K562 (cell line): ENCODE results near the gene PRMT3. TPM values are rescaled to one million over a fixed set of nuclear protein-coding genes. Genes with fewer than 3 reads are reported as not detected.
A peak's percentile ranks its signal among the peaks of the same experiment; 100 is the strongest.

Experiments used
- ATAC-seq: fragments of 200-7000 bp; cut with Tn5 transposase; 3 replicates; pipeline ENCODE4 v1.9.1; 2020; ENCODE audit warnings: moderate library complexity
- BruUV-seq: library from RNA; stranded (reverse); fragments of 400-500 nt; replicated peaks from 2 replicates; lab custom pipeline; 2021; lab: Mats Ljungman, UMichigan
- CTCF ChIA-PET: fragments of 300-600 bp; formaldehyde crosslinking; extraction: SDS; loops from one replicate; lab custom pipeline; 2021; ENCODE audit warnings: low intra/inter-chr PET ratio; lab: Yijun Ruan, JAX
- POLR2A ChIA-PET: fragments of 300-600, 350-650 bp; sonication (Branson Sonifier 250); formaldehyde crosslinking; extraction: SDS; loops from one replicate; lab custom pipeline; 2021; ENCODE audit warnings: antibody characterized with exemption, inconsistent platforms; lab: Yijun Ruan, JAX
- DNase-seq, 4 experiments: peaks; one replicate each; pipeline versions ENCODE4 v3.0.0 to v3.0.0-alpha.2; 2011 to 2018; ENCODE audit warnings: low spot score in 3 of 4, mixed read lengths in 3 of 4; ENCODE audit errors: extremely low read depth in 1 of 4
- FAIRE-seq: peaks from 2 replicates; lab custom pipeline; 2011; peaks lifted over from hg19 to GRCh38; lab: Jason Lieb, UNC
- H2AFZ ChIP-seq: 2 replicates; pipeline ENCODE4 v1.6.0; 2011; ENCODE audit warnings: low read depth, low read length, control low read depth, inconsistent platforms
- H3K27ac ChIP-seq: fragments of 200-600 bp; 3 replicates; pipeline ENCODE4 v1.8.0; 2011; ENCODE audit warnings: low read depth, mild to moderate bottlenecking, control low read depth, inconsistent platforms, low read length, moderate library complexity, mixed read lengths; ENCODE audit errors: extremely low read depth
- H3K27me3 ChIP-seq, 2 experiments: fragments of 300-600 bp in 1 of 2; 2 replicates in 1 of 2; 3 replicates in 1 of 2; pipeline versions ENCODE4 v1.6.0 to v1.8.0; 2011; ENCODE audit warnings: inconsistent platforms in 2 of 2, low read length in 2 of 2, mild to moderate bottlenecking in 1 of 2, mixed read lengths in 1 of 2, moderate library complexity in 1 of 2; ENCODE audit not compliant: control insufficient read depth in 2 of 2, insufficient read depth in 2 of 2
- H3K36me3 ChIP-seq: fragments of 300-600 bp; 3 replicates; pipeline ENCODE4 v1.8.0; 2011; ENCODE audit warnings: mild to moderate bottlenecking, low read length, inconsistent platforms; ENCODE audit not compliant: control insufficient read depth, insufficient read depth
- H3K4me1 ChIP-seq, 2 experiments: fragments of 200-600 bp in 1 of 2; replicated peaks in 1 of 2; 2 replicates in 1 of 2; 3 replicates in 1 of 2; pipeline versions ENCODE4 v1.5.1 to v1.8.0; 2011; ENCODE audit warnings: inconsistent platforms in 2 of 2, low read length in 2 of 2, mild to moderate bottlenecking in 1 of 2, mixed read lengths in 1 of 2, moderate library complexity in 1 of 2; ENCODE audit not compliant: control insufficient read depth in 2 of 2, insufficient read depth in 2 of 2
- H3K4me2 ChIP-seq: 2 replicates; pipeline ENCODE4 v1.6.1; 2011; ENCODE audit warnings: low read length, control low read depth, inconsistent platforms, mixed read lengths; ENCODE audit not compliant: insufficient read depth
- H3K4me3 ChIP-seq: fragments of 200-600 bp; sonication (generic), shearing (Covaris generic); 2 replicates; pipeline ENCODE4 v1.5.1; 2016; ENCODE audit warnings: control low read depth, inconsistent platforms
- H3K79me2 ChIP-seq: fragments of 200-600 bp; 3 replicates; pipeline ENCODE4 v1.8.0; 2011; ENCODE audit warnings: low read length, inconsistent platforms; ENCODE audit not compliant: control insufficient read depth, insufficient read depth
- H3K9ac ChIP-seq, 2 experiments: 2 replicates each; pipeline versions ENCODE4 v1.6.0 to v1.6.1; 2011; ENCODE audit warnings: low read depth in 2 of 2, low read length in 2 of 2, control low read depth in 1 of 2, inconsistent platforms in 1 of 2, mild to moderate bottlenecking in 1 of 2, mixed read lengths in 1 of 2; ENCODE audit not compliant: insufficient read depth in 1 of 2
- H3K9me1 ChIP-seq: one replicate; pipeline ENCODE4 v1.6.0; 2011; ENCODE audit warnings: inconsistent platforms, mild to moderate bottlenecking, low read length, moderate library complexity; ENCODE audit not compliant: control insufficient read depth, insufficient read depth
- H3K9me3 ChIP-seq: replicated peaks from 2 replicates; pipeline ENCODE4 v1.5.1; 2011; ENCODE audit warnings: low read depth, low read length, inconsistent platforms; ENCODE audit not compliant: control insufficient read depth, insufficient read depth
- H4K20me1 ChIP-seq: replicated peaks from 2 replicates; pipeline ENCODE4 v1.6.1; 2011; ENCODE audit warnings: low read length, inconsistent platforms, mixed read lengths; ENCODE audit not compliant: control insufficient read depth, insufficient read depth
- ARID4B ChIP-seq: sonication (generic); formaldehyde crosslinking; IDR thresholded peaks from 2 replicates; pipeline ENCODE4 v1.8.0; 2022; ENCODE audit warnings: mild to moderate bottlenecking, missing genetic modification reagents
- ATF3 ChIP-seq, 2 experiments: fragments of 450-650 bp in 1 of 2; sonication (generic) in 1 of 2; formaldehyde crosslinking in 1 of 2; IDR thresholded peaks in 1 of 2; conservative IDR thresholded peaks in 1 of 2; 2 replicates each; pipeline versions ENCODE4 v1.6.1 to v1.8.1; 2016 to 2023; ENCODE audit warnings: mild to moderate bottlenecking in 2 of 2, moderate library complexity in 2 of 2, inconsistent platforms in 1 of 2, missing genetic modification reagents in 1 of 2
- CEBPB ChIP-seq: fragments of 450-650 bp; IDR thresholded peaks from 2 replicates; pipeline ENCODE4 v1.6.1; 2016; ENCODE audit warnings: missing genetic modification characterization, missing compliant biosample characterization
- KHSRP ChIP-seq: fragments of 450-650 bp; IDR thresholded peaks from 2 replicates; pipeline ENCODE4 v1.6.1; 2017
- KLF1 ChIP-seq: fragments of 450-650 bp; IDR thresholded peaks from 2 replicates; pipeline ENCODE4 v1.6.1; 2016; ENCODE audit warnings: missing genetic modification characterization, missing compliant biosample characterization
- NCOA1 ChIP-seq: fragments of 450-650 bp; IDR thresholded peaks from 2 replicates; pipeline ENCODE4 v1.6.1; 2016; ENCODE audit warnings: low read depth
- PHB2 ChIP-seq: fragments of 450-650 bp; IDR thresholded peaks from 2 replicates; pipeline ENCODE4 v1.6.1; 2017; ENCODE audit warnings: low read depth
- POLR2G ChIP-seq: fragments of 200-400 bp; formaldehyde crosslinking; IDR thresholded peaks from 2 replicates; pipeline ENCODE4 v1.6.1; 2017; ENCODE audit warnings: low read depth, mild to moderate bottlenecking, antibody characterized with exemption, low read length, moderate library complexity
- RUNX1 ChIP-seq: sonication (generic); IDR thresholded peaks from 2 replicates; pipeline ENCODE4 v1.6.1; 2016; ENCODE audit warnings: antibody characterized with exemption, low read depth
- STAG1 ChIP-seq: sonication (generic); formaldehyde crosslinking; IDR thresholded peaks from 2 replicates; pipeline ENCODE4 v1.5.0; 2020; ENCODE audit warnings: missing genetic modification reagents, borderline replicate concordance
- TRIM24 ChIP-seq, 2 experiments: fragments of 450-650 bp; IDR thresholded peaks; 2 replicates each; pipeline ENCODE4 v1.6.1; 2016
- ZBTB49 ChIP-seq: sonication (generic); formaldehyde crosslinking; IDR thresholded peaks from 2 replicates; pipeline ENCODE4 v1.8.0; 2022; ENCODE audit warnings: missing genetic modification reagents, mild to moderate bottlenecking, borderline replicate concordance
- ZNF143 ChIP-seq: sonication (generic); formaldehyde crosslinking; IDR thresholded peaks from 2 replicates; pipeline ENCODE4 v1.9.0; 2022; ENCODE audit warnings: mild to moderate bottlenecking, missing genetic modification reagents
- ZNF695 ChIP-seq: fragments of 450-650 bp; formaldehyde crosslinking; IDR thresholded peaks from 2 replicates; pipeline ENCODE4 v1.4.0; 2020; ENCODE audit warnings: mild to moderate bottlenecking, moderate library complexity
- in situ Hi-C: fragments of 300-500 bp; cut with MboI; formaldehyde crosslinking; loops from 4 replicates; pipeline ENCODE4 v1.15.0; 2018; ENCODE audit warnings: inconsistent platforms, mixed read lengths
- intact Hi-C: fragments of 100-400 bp; cut with micrococcal nuclease; formaldehyde crosslinking; loops from 2 replicates; pipeline ENCODE4 v1.14.2; 2022
- polyA plus RNA-seq, 8 experiments: library from polyadenylated mRNA; depleted of rRNA in 4 of 8; stranded (reverse) in 5 of 8; unstranded in 3 of 8; fragments of >200 nt; fragmentation: Nextera tagmentation in 2 of 8; fragmentation: Illumina TruSeq in 1 of 8; extraction: Ambion mirVana in 2 of 8; extraction: Trizol in 1 of 8; gene quantifications; 2 replicates each; pipeline versions ENCODE4 v1.2.1 to v1.2.3, GENCODE V29; 2011 to 2014; ENCODE audit warnings: inconsistent platforms in 1 of 8, missing spikeins in 1 of 8
- total RNA-seq, 7 experiments: library from RNA; depleted of rRNA in 6 of 7; stranded (reverse); fragments of >200 nt in 6 of 7; fragmentation: Illumina TruSeq in 2 of 7; extraction: Trizol in 2 of 7; gene quantifications; 2 replicates each; pipeline versions ENCODE4 v1.2.1 to v1.2.3, GENCODE V29; 2011 to 2021; ENCODE audit warnings: low replicate concordance in 1 of 7

The PRMT3 gene
- total and polyA plus RNA-seq, 9 of the 15 experiments (the other 6 are each of a cell fraction or from before 2014, with no cell fraction given) = 24.0 to 62.1 (median 44.7) TPM

GRCh38 chr11:20497124-20497792 lies 109.7 kb downstream of the PRMT3 start (continued):
- TF ChIP-seq ARID4B (CRISPR knock-in tag) (no peak), PHB2 (no peak)

GRCh38 chr11:20501252-20501651 lies 113.7 kb downstream of the PRMT3 start:
- no peaks in the 10 kb centered on the region for H3K79me2 ChIP-seq
- FAIRE-seq = no peak
- peak; percentile 48 to 59; a peak in 2 of 4 replicates for TF ChIP-seq TRIM24 (IDR thresholded peaks at IDR 0.05)
- TF ChIP-seq STAG1 (CRISPR knock-in tag) = no peak
- no peak for TF ChIP-seq CEBPB (tag)
- TF ChIP-seq ZNF695 (CRISPR knock-in tag) = no peak
- TF ChIP-seq ATF3 (IDR thresholded peaks at IDR 0.05) = 0 out of 2 replicates have a peak, but pooled peaks have one; percentile 18
- TF ChIP-seq ATF3 (CRISPR knock-in tag; conservative IDR thresholded peaks at IDR 0.05) = no peak
- no peak for TF ChIP-seq KLF1
- no peak for TF ChIP-seq POLR2G
- no peak for TF ChIP-seq RUNX1
- no peak for TF ChIP-seq KHSRP
- TF ChIP-seq ZNF143 (CRISPR knock-in tag) = no peak
- no peak for TF ChIP-seq ZBTB49 (CRISPR knock-in tag)
- TF ChIP-seq NCOA1 = no peak

More at GRCh38 chr11:20501252-20501651, 113.7 kb downstream of the PRMT3 start:
- ChIA-PET POLR2A (interaction anchor here (1.1 to 2.5 kb wide), 2 partner anchors 9 to 11 kb away, joined by 3 to 9 read pairs; no protein-coding TSS in a partner anchor), CTCF (no interaction called here)
- DNase-seq (no peak), ATAC-seq (no peak; the same call in 2 of the 3 replicates)
- intact Hi-C loops (no loop called here), in situ Hi-C loops (no loop called here)
- H3K4me1 ChIP-seq = no peaks in the 10 kb centered on the region
- no peak overlapping the region for H3K9ac ChIP-seq
- no peak overlapping the region for H3K4me2 ChIP-seq
- no peaks in the 10 kb centered on the region for H4K20me1 ChIP-seq
- no peak overlapping the region for H2AFZ ChIP-seq
- BruUV-seq = no TSS peak
- no peaks in the 10 kb centered on the region for H3K27me3 ChIP-seq
- H3K9me1 ChIP-seq = no peaks in the 10 kb centered on the region
- no peak overlapping the region for H3K4me3 ChIP-seq
- peaks cover 44% of the 10 kb centered on the region; the same call in 2 of the 3 replicates for H3K36me3 ChIP-seq
- H3K27ac ChIP-seq = no peak overlapping the region
- no peaks in the 10 kb centered on the region for H3K9me3 ChIP-seq
